Astrocyte (in vitro differentiated cells and primary cell): ENCODE data around the gene RPP38. TPM values are rescaled to one million over a fixed set of nuclear protein-coding genes. Genes with fewer than 3 reads are reported as not detected.

Source experiments
- DNase-seq: peaks from one replicate; pipeline ENCODE4 v3.0.0-alpha.2; 2010; ENCODE audit warnings: low read depth
- FAIRE-seq: peaks from 2 replicates; lab custom pipeline; 2011; peaks lifted over from hg19 to GRCh38; lab: Jason Lieb, UNC
- H2AFZ ChIP-seq: 2 replicates; pipeline ENCODE4 v1.6.0; 2012; ENCODE audit warnings: low read depth, low read length, inconsistent platforms
- H3K27ac ChIP-seq: 2 replicates; pipeline ENCODE4 v1.5.1; 2011; ENCODE audit warnings: low read depth, low read length, inconsistent platforms
- H3K27me3 ChIP-seq: 2 replicates; pipeline ENCODE4 v1.6.0; 2011; ENCODE audit warnings: low read length, inconsistent platforms; ENCODE audit not compliant: insufficient read depth
- H3K36me3 ChIP-seq: 2 replicates; pipeline ENCODE4 v1.5.1; 2011; ENCODE audit warnings: low read length, inconsistent platforms; ENCODE audit not compliant: insufficient read depth
- H3K4me1 ChIP-seq: 2 replicates; pipeline ENCODE4 v1.5.1; 2011; ENCODE audit warnings: low read length, inconsistent platforms; ENCODE audit not compliant: insufficient read depth
- H3K4me2 ChIP-seq: 2 replicates; pipeline ENCODE4 v1.6.0; 2012; ENCODE audit warnings: low read length, inconsistent platforms
- H3K4me3 ChIP-seq: 2 replicates; pipeline ENCODE4 v1.5.1; 2011; ENCODE audit warnings: low read depth, mild to moderate bottlenecking, low read length, inconsistent platforms; ENCODE audit not compliant: insufficient read depth
- H3K79me2 ChIP-seq: 2 replicates; pipeline ENCODE4 v1.6.0; 2012; ENCODE audit warnings: mild to moderate bottlenecking, low read length, inconsistent platforms; ENCODE audit not compliant: insufficient read depth
- H3K9ac ChIP-seq: 2 replicates; pipeline ENCODE4 v1.6.0; 2012; ENCODE audit warnings: mild to moderate bottlenecking, low read length, inconsistent platforms
- H3K9me3 ChIP-seq: 2 replicates; pipeline ENCODE4 v1.5.1; 2012; ENCODE audit warnings: low read depth, mild to moderate bottlenecking, low read length, inconsistent platforms; ENCODE audit not compliant: insufficient read depth
- H4K20me1 ChIP-seq: 2 replicates; pipeline ENCODE4 v1.6.0; 2012; ENCODE audit warnings: low read length, inconsistent platforms; ENCODE audit not compliant: insufficient read depth
- H3K27ac Mint-ChIP-seq: one replicate; pipeline ENCODE4 v1.8.0; 2021; ENCODE audit warnings: mild to moderate bottlenecking, mixed read lengths; ENCODE audit not compliant: unreplicated experiment
- H3K27me3 Mint-ChIP-seq: one replicate; pipeline ENCODE4 v1.8.0; 2021; ENCODE audit warnings: low read depth, mixed read lengths; ENCODE audit not compliant: unreplicated experiment
- H3K36me3 Mint-ChIP-seq: one replicate; pipeline ENCODE4 v1.8.0; 2021; ENCODE audit warnings: low read depth, mixed read lengths; ENCODE audit not compliant: unreplicated experiment
- H3K4me1 Mint-ChIP-seq: one replicate; pipeline ENCODE4 v1.8.0; 2021; ENCODE audit warnings: low read depth, mixed read lengths; ENCODE audit not compliant: unreplicated experiment
- H3K4me3 Mint-ChIP-seq: one replicate; pipeline ENCODE4 v1.8.0; 2021; ENCODE audit warnings: mild to moderate bottlenecking, moderate library complexity, mixed read lengths; ENCODE audit not compliant: unreplicated experiment
- H3K9me3 Mint-ChIP-seq: one replicate; pipeline ENCODE4 v1.8.0; 2021; ENCODE audit warnings: mild to moderate bottlenecking, mixed read lengths; ENCODE audit not compliant: unreplicated experiment
- CTCF ChIP-seq: IDR thresholded peaks from 2 replicates; pipeline ENCODE4 v1.5.1; 2011; ENCODE audit warnings: low read depth, mild to moderate bottlenecking, inconsistent platforms, low read length, moderate library complexity; ENCODE audit not compliant: insufficient read depth
- EZH2 ChIP-seq: IDR thresholded peaks from 2 replicates; pipeline ENCODE4 v1.6.1; 2012; ENCODE audit warnings: mild to moderate bottlenecking, low read length, inconsistent platforms; ENCODE audit not compliant: insufficient read depth
- total RNA-seq: library from RNA; stranded (reverse); gene quantifications from 2 replicates; pipeline ENCODE4 v1.2.1, GENCODE V29; 2021

RPP38 gene
- total RNA-seq, 1 donor from 2014 or later = 17.6 TPM

- Histone ChIP-seq H3K4me3 (no peak overlapping the region), H3K27me3 (no peaks in the 10 kb centered on the region), H3K4me1 (no peaks in the 10 kb centered on the region), H3K9ac (no peak overlapping the region), H3K4me2 (no peak overlapping the region), H3K27ac (no peak overlapping the region), H3K79me2 (no peaks in the 10 kb centered on the region), H4K20me1 (no peaks in the 10 kb centered on the region), H2AFZ (no peak overlapping the region), H3K36me3 (no peaks in the 10 kb centered on the region), H3K9me3 (no peaks in the 10 kb centered on the region)
- H3K36me3 Mint-ChIP-seq = no peaks in the 10 kb centered on the region
- H3K27me3 Mint-ChIP-seq = peaks cover 2% of the 10 kb centered on the region
- DNase-seq (no peak), FAIRE-seq (no peak)
- H3K4me3 Mint-ChIP-seq = no peak overlapping the region
- TF ChIP-seq CTCF = no peak
- TF ChIP-seq EZH2 = no peak
- no peaks in the 10 kb centered on the region for H3K9me3 Mint-ChIP-seq
- H3K27ac Mint-ChIP-seq = no peak overlapping the region
- no peaks in the 10 kb centered on the region for H3K4me1 Mint-ChIP-seq
Measured at GRCh38 chr10:15052121-15052520, 45.0 kb upstream of the RPP38 start.

- no peak overlapping the region for H3K4me2 ChIP-seq
- H3K4me3 ChIP-seq = no peak overlapping the region
- H3K4me1 ChIP-seq = no peaks in the 10 kb centered on the region
- no peaks in the 10 kb centered on the region for H3K36me3 Mint-ChIP-seq
- no peak overlapping the region for H3K9ac ChIP-seq
- H3K27ac Mint-ChIP-seq = no peak overlapping the region
- H4K20me1 ChIP-seq = no peaks in the 10 kb centered on the region
- no peak for FAIRE-seq
- DNase-seq = no peak
- H3K9me3 Mint-ChIP-seq = no peaks in the 10 kb centered on the region
- H3K79me2 ChIP-seq = no peaks in the 10 kb centered on the region
- no peak for TF ChIP-seq CTCF
- TF ChIP-seq EZH2 = no peak
- no peak overlapping the region for H3K27ac ChIP-seq
- H3K9me3 ChIP-seq = no peaks in the 10 kb centered on the region
- H3K27me3 ChIP-seq = no peaks in the 10 kb centered on the region
- no peak overlapping the region for H3K4me3 Mint-ChIP-seq
- peaks cover 2% of the 10 kb centered on the region for H3K27me3 Mint-ChIP-seq
- H2AFZ ChIP-seq = no peak overlapping the region
- no peaks in the 10 kb centered on the region for H3K36me3 ChIP-seq
- H3K4me1 Mint-ChIP-seq = no peaks in the 10 kb centered on the region
Measured at GRCh38 chr10:15053061-15053460, 44.1 kb upstream of the RPP38 start.

- Histone ChIP-seq H3K9me3 (no peaks in the 10 kb centered on the region), H3K27ac (no peak overlapping the region), H4K20me1 (no peaks in the 10 kb centered on the region), H3K9ac (no peak overlapping the region), H2AFZ (no peak overlapping the region), H3K27me3 (no peaks in the 10 kb centered on the region), H3K36me3 (no peaks in the 10 kb centered on the region), H3K4me2 (no peak overlapping the region), H3K4me1 (no peaks in the 10 kb centered on the region), H3K4me3 (no peak overlapping the region), H3K79me2 (no peaks in the 10 kb centered on the region)
- Mint-ChIP-seq H3K4me3 (no peak overlapping the region), H3K4me1 (no peaks in the 10 kb centered on the region), H3K27me3 (peaks cover 2% of the 10 kb centered on the region), H3K27ac (no peak overlapping the region), H3K36me3 (peaks cover 5% of the 10 kb centered on the region), H3K9me3 (peaks cover 5% of the 10 kb centered on the region)
- no peak for TF ChIP-seq EZH2
- FAIRE-seq (no peak), DNase-seq (no peak)
Measured at GRCh38 chr10:15058689-15059088, 38.5 kb upstream of the RPP38 start.
